Measurements from ENCODE around the gene GABRG3. TPM values are rescaled to one million over a fixed set of nuclear protein-coding genes. Genes with fewer than 3 reads are reported as not detected.
A peak's percentile ranks its signal among the peaks of the same experiment; 100 is the strongest.

The GABRG3 gene
- total and polyA plus RNA-seq, 9 of the 15 experiments (the other 6 are each of a cell fraction or from before 2014, with no cell fraction given): 4.0 to 15.1 (median 11.2) TPM

- Histone ChIP-seq H3K4me3 (no peak overlapping the region), H3K9me3 (replicated peaks; ENCODE audit: control insufficient read depth, insufficient read depth, low read depth, low read length) (no peaks in the 10 kb centered on the region; the same call in 1 of the 2 replicates), H3K4me2 (ENCODE audit: insufficient read depth, low read length) (no peak overlapping the region), H3K79me2 (ENCODE audit: control insufficient read depth, insufficient read depth, low read length) (0 out of 3 replicates have a peak, but pooled peaks cover 3% of the 10 kb centered on the region), H3K4me1 (replicated peaks in 1 of 2; ENCODE audit: control insufficient read depth in 2 of 2, insufficient read depth in 2 of 2, low read length in 2 of 2) (peaks cover 0 to 3% of the 10 kb centered on the region in 2 experiments; a peak in 1 of 5 replicates), H3K27me3 (ENCODE audit: control insufficient read depth in 2 of 2, insufficient read depth in 2 of 2, low read length in 2 of 2) (no peaks in the 10 kb centered on the region), H2AFZ (ENCODE audit: low read depth, low read length) (no peak overlapping the region), H3K27ac (ENCODE audit: extremely low read depth, low read depth, low read length) (no peak overlapping the region), H3K36me3 (ENCODE audit: control insufficient read depth, insufficient read depth, low read length) (0 out of 3 replicates have a peak, but pooled peaks cover 3% of the 10 kb centered on the region), H3K9me1 (ENCODE audit: control insufficient read depth, insufficient read depth, low read length) (no peaks in the 10 kb centered on the region), H3K9ac (ENCODE audit: insufficient read depth in 1 of 2, low read depth in 2 of 2, low read length in 2 of 2) (no peak overlapping the region), H4K20me1 (replicated peaks; ENCODE audit: control insufficient read depth, insufficient read depth, low read length) (0 out of 2 replicates have a peak, but pooled peaks cover 3% of the 10 kb centered on the region)
- POLR2A ChIA-PET: no interaction called here
- no TSS peak for BruUV-seq (replicated peaks)
- FAIRE-seq (no peak), DNase-seq (ENCODE audit: extremely low read depth in 1 of 4, low spot score in 3 of 4) (no peak), ATAC-seq (no peak)
- TF ChIP-seq HMGN3 (IDR thresholded peaks at IDR 0.05; ENCODE audit: borderline replicate concordance, extremely low read depth, insufficient read length, low read depth, low read length) (no peak), PYGO2 (tag; IDR thresholded peaks at IDR 0.05) (no peak)
- CTCF ChIA-PET (ENCODE audit: low intra/inter-chr PET ratio): no interaction called here
- intact Hi-C loops (cut with micrococcal nuclease) (no loop called here), in situ Hi-C loops (cut with MboI) (no loop called here)
Measured at GRCh38 chr15:27272427-27272826, 301.4 kb downstream of the GABRG3 start.

GRCh38 chr15:27273506-27273905 lies 302.5 kb downstream of the GABRG3 start:
- 41% methylated on average over 3 of the region's 3 CpGs for WGBS (ENCODE audit: insufficient coverage, low coverage, missing lambda C conversion rate)
- no peak overlapping the region for H2AFZ ChIP-seq (ENCODE audit: low read depth, low read length)
- DNase-seq (ENCODE audit: extremely low read depth in 1 of 4, low spot score in 3 of 4) (no peak), ATAC-seq (no peak), FAIRE-seq (no peak)
- H3K9me3 ChIP-seq (replicated peaks; ENCODE audit: control insufficient read depth, insufficient read depth, low read depth, low read length): no peaks in the 10 kb centered on the region; the same call in 1 of the 2 replicates
- BruUV-seq (replicated peaks): no TSS peak
- POLR2A ChIA-PET: interaction anchor here (0.9 kb wide), 1 partner anchor 20 kb away, joined by 4 read pairs; no protein-coding TSS in a partner anchor
- H3K4me3 ChIP-seq: no peak overlapping the region
- H4K20me1 ChIP-seq (replicated peaks; ENCODE audit: control insufficient read depth, insufficient read depth, low read length): peaks cover 5% of the 10 kb centered on the region; the same call in 1 of the 2 replicates
- in situ Hi-C loops (cut with MboI) (no loop called here), intact Hi-C loops (cut with micrococcal nuclease) (no loop called here)
- H3K4me1 ChIP-seq (replicated peaks in 1 of 2; ENCODE audit: control insufficient read depth in 2 of 2, insufficient read depth in 2 of 2, low read length in 2 of 2): peaks cover 0 to 3% of the 10 kb centered on the region in 2 experiments; a peak in 1 of 5 replicates
- H3K79me2 ChIP-seq (ENCODE audit: control insufficient read depth, insufficient read depth, low read length): 0 out of 3 replicates have a peak, but pooled peaks cover 3% of the 10 kb centered on the region
- H3K4me2 ChIP-seq (ENCODE audit: insufficient read depth, low read length): no peak overlapping the region
- H3K9me1 ChIP-seq (ENCODE audit: control insufficient read depth, insufficient read depth, low read length): no peaks in the 10 kb centered on the region
- CTCF ChIA-PET (ENCODE audit: low intra/inter-chr PET ratio): interaction anchor here (0.6 kb wide), 1 partner anchor 283 kb away, joined by 3 read pairs; no protein-coding TSS in a partner anchor
- H3K9ac ChIP-seq (ENCODE audit: insufficient read depth in 1 of 2, low read depth in 2 of 2, low read length in 2 of 2): no peak overlapping the region
- H3K36me3 ChIP-seq (ENCODE audit: control insufficient read depth, insufficient read depth, low read length): 0 out of 3 replicates have a peak, but pooled peaks cover 3% of the 10 kb centered on the region
- H3K27me3 ChIP-seq (ENCODE audit: control insufficient read depth in 2 of 2, insufficient read depth in 2 of 2, low read length in 2 of 2): no peaks in the 10 kb centered on the region
- H3K27ac ChIP-seq (ENCODE audit: extremely low read depth, low read depth, low read length): no peak overlapping the region
- TF ChIP-seq ZNF282 (CRISPR knock-in tag; IDR thresholded peaks at IDR 0.05) (no peak), CBFA2T2 (conservative IDR thresholded peaks at IDR 0.05) (peak; percentile 59), ZBTB17 (CRISPR knock-in tag; IDR thresholded peaks at IDR 0.05) (no peak), ZNF143 (CRISPR knock-in tag; IDR thresholded peaks at IDR 0.05) (no peak), POLR2B (IDR thresholded peaks at IDR 0.05; ENCODE audit: low read depth, partially characterized antibody) (no peak), ZNF589 (CRISPR knock-in tag; IDR thresholded peaks at IDR 0.05; ENCODE audit: low read depth) (no peak), KLF1 (tag; IDR thresholded peaks at IDR 0.05) (no peak), CEBPB (tag; IDR thresholded peaks at IDR 0.05) (peak; percentile 23; the same call in 1 of the 2 replicates), ZNF740 (CRISPR knock-in tag; IDR thresholded peaks at IDR 0.05) (no peak), ZNF740 (tag; IDR thresholded peaks at IDR 0.05) (no peak), MYC (IDR thresholded peaks at IDR 0.05; ENCODE audit: low read depth, low read length) (no peak), MYC (CRISPR knock-in tag; IDR thresholded peaks at IDR 0.05; ENCODE audit: borderline replicate concordance, low read depth) (no peak), NONO (IDR thresholded peaks at IDR 0.05; ENCODE audit: low read depth in 2 of 2, low read length in 1 of 2) (no peak), SRF (CRISPR knock-in tag; IDR thresholded peaks at IDR 0.05) (no peak), ARID1B (IDR thresholded peaks at IDR 0.05) (0 out of 2 replicates have a peak, but pooled peaks have one; percentile 27)

Measured in K562 (cell line).